HG02571 (cell line): ENCODE results near the gene UPF2.
"Not testable (repeated sequence)": the region's sequence is repeated elsewhere in the genome, so short reads cannot be mapped to it uniquely, and the experiment has no call there.

Experiments used
- ATAC-seq: cut with Tn5 transposase; IDR thresholded peaks from one replicate; pipeline ENCODE4 v1.9.1; 2021; ENCODE audit warnings: mild to moderate bottlenecking, moderate library complexity; ENCODE audit not compliant: unreplicated experiment

The UPF2 gene

DNA sequence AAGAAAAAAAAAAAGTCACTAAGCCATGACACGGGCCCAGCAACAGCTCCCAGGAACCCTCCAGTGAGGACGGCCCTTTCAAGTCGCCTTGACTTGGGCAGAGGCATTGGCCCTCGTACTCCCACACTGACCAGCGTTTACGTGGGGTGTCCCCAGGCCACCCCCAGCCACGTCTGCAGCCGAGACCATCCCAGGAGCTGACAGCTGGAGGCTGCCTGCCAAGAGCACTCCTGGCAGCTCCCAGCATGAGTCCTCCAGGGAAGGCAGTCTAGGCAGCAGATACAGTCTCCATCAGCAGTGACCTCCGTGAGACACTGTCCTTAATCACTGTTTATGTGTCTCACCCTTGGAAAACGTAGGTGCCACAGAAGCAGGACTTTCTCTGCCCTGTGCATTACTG, 133.0 kb downstream of the UPF2 start:
- no peak for ATAC-seq

DNA sequence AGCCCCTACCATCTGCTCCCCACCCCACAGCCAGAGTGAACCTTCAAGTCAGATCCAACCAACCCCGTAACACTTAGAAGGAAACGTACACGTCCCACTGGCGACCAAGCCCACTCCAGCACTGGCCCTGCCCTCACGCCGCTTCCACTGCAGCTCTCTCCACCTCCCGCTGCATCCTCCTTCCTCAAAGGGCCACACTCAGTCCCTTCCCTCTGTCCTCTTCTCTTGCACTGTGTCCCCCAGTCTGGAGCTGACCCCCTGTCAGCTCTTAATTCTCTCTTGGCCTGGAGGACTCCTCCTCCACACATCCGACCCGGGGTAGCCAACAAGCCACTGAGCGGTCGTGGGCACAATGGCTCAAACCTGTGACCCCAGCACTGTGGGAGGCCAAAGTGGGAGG, 133.6 kb downstream of the UPF2 start:
- ATAC-seq = no peak

DNA sequence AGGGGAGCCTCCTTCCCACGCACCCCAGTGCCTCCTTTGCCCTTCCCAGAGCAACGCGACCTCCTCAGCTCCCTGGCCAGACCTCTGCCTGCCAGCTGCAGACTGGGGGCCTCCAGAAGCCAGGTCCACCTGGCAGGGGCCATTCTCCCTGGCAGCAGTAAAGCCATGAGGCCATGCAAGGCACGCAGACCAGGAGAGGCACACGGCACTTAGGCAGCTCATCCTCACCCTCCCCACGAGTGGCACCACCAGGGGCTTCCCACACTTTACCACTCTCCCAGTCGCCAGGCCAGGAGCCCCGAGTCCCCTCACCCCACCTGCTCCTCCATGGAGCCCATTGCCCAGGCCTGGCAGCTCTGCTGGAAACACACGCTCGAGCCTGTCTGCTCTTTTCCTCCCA, 134.1 kb downstream of the UPF2 start:
- ATAC-seq = no peak

DNA sequence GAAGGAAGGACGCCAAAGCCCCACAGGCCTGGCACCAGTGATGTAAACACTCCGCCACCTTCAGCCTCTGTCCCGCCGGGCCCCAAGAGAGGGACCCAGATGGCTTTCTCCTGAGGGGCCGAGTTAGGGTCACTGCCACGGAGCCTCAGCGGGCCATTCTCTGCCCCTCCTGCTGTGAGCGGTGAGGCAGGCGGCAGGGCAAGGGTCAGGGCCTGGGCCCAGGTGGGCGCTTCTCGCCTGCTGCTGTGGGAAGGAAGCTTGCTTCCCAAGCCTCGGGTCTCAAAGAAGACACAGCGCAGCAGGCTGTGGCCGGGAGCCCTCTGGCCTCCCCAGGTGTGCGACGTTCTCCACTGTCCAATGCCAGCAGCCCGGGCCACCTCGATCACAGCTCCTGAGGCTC, 134.7 kb downstream of the UPF2 start:
- no peak for ATAC-seq

DNA sequence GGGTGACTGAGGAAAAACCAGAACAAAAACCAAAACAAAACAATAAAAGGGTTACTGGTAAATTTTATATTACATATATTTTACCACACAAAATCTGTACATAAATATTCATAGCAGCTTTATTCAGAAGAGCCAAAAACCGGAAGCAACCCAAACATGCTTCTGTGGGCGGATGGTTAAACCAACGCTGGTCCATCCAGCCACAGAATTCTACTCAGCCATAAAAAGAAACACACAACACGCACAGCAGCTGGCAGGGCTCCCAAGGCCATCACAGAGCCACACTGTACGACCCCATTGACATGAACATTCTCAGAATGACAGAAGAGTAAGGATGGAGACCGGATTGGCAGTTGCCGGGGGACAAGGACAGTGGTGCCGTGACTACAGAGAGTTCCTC, 135.9 kb downstream of the UPF2 start:
- no peak for ATAC-seq

DNA sequence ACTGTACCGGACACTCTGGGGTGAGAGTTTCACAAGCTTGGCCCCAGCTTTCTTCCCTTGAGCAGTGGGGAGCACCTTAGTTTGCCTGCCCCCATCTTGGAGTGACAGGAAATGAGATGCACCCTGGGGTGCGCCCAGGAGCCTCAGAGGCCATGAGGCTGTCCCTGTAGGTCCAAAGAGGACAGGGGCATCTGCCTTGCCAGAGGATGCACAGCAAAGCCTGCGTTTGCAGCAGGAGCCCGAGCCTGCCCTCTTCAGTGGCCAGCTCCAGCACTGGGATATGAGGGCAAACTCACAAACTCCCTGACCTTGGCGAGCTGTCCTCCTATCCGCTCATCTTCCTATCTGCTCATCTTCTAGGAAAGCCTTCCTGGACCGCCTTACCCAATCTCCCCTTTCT, 140.0 kb downstream of the UPF2 start:
- no peak for ATAC-seq

DNA sequence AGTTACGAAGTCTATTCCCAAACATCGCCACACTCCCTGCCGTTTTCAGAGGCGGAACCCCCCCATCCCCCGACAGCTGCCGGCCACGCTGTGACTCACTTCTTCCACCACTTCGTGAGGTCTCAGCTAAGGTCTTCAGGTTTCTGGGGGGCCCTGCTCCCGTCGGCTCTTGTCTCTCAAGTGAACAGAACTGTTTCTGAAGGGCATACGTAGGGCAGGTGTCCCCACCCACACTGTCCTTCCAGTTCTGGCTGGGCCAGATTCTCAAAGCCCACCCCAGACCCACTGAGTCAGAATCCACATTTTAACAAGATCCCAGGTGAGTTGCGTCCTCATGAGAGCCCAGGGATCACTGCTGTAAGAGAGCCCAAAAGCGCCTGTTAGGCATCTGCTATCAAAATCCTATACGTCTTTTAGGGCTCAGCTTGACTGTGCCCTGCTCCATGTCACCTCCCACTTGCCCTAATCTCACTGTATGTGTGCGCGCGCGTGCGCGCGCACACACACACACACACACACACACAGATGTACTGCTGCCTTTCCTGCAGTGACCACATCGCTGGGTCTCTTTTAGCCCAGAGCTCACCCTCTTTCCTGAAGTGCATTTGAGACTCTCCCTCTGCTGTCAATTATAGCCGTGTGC, 140.7 kb downstream of the UPF2 start:
- no peak for ATAC-seq

DNA sequence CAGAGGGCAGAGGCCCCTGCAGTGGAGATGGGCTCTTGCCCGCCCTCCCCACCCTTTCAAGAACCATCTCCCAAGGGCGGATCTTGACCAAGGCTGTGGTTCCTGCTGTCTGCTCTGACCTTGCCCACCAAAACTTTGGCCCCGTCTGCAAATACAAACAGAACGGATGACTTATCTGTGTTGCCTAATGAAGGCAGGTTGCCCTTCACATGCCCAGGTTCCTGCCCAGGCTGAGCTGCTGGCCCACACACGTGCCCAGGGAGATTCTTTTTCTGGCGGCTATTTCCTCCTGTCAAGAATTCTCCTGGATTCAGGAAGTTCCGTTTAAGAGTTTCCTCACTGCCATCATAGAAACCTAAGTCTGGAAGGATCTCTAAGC, 141.2 kb downstream of the UPF2 start:
- no peak for ATAC-seq

DNA sequence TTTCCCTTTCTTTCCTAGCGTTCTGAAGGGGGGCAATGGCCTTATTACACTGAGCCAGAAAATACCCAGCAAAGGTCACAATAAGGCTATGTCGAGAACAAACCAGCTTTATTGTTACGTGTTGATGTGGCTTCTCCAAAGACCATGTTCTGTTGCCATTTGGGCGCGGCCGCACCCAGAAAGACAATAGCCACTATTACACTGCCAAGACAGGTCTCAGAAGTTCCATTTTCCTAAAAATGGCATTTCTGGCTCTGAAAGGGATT, 141.6 kb downstream of the UPF2 start:
- ATAC-seq = no peak

DNA sequence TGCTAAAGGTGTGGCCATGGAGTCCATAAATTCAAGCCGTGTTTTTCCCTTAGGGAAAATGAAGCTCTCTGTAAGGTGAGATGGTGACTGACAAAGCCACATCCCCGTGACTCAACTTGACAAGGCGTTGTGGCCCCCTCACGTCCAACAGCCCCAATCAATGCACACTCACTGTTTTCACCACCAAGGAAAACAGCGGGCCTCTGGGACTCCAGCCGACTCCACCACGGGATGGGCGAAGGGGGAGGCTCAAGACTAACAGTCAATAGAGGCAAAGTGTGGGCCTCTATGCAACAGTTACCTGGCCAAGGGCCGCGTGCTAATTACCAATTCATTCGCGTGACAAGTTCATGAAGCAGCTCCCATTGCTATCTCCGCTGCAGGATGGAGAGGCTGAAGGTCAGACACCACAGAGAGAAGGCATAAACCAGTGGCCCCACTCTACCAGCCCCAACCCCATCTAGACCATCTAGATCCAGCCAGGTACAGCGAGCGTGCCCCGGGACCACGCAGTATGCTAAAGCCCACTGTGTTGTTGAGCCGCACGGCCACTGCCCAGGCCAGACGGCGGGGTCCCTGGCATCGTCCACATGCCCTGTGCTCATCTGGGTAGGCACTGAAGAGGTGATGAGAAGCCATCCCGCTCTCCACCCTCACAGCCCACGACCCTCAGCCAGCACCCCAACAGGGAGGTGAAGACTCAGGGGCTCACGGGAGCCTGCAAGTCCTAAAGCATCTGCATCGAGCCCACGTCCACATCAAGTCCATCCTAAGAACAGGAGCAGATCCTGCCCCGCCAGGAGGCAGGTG, 143.3 kb downstream of the UPF2 start:
- no peak for ATAC-seq

DNA sequence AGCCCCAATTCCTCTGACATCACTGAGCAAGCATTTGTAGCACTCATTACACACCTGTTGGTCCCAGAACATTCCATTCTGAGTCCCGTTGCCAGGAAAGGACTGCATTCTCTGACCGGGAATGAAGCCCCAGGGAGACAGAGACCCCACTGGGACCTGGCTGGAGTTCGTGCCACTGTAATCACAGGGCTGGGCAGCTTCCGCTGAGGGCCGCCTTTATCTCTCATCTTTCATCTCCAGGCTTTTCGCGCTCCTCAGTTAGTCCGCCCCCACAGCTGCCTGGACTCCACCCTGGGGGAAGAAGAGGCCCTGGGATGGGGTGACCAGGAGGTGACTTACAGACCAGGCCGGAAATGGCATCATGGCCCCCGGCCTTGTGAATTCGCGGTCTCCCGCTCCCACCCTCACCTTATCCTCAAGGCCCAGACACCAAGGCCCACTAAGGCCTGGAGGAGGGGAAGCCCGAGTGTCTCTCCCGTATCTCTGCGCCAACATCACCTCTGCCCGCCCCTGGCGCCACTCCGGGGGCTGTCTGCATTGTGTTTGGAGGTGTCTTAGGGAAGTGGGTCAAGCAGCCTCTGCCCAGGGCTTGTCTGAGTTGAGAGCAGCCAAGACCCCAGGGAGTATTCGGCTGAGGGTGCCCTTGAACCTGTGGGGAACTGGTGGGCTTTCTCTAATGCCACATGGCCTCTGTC, 144.1 kb downstream of the UPF2 start:
- ATAC-seq = no peak

DNA sequence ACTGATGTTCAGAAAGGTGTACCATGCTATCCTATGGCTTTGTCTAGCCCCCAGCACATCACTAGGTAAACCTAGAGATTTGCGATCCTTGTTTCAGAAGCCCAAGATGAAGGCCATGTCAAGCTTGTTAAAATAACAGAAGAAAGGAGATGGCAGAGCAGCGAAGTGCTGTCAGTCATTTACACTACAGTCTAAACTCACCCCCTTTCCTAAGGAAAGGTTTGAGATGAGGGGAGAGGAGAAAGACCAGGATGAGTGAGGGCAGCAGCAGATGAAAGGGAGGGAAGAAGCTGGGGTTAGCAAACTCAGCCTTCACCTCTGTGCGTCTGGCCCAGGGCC, 144.6 kb downstream of the UPF2 start:
- no peak for ATAC-seq

DNA sequence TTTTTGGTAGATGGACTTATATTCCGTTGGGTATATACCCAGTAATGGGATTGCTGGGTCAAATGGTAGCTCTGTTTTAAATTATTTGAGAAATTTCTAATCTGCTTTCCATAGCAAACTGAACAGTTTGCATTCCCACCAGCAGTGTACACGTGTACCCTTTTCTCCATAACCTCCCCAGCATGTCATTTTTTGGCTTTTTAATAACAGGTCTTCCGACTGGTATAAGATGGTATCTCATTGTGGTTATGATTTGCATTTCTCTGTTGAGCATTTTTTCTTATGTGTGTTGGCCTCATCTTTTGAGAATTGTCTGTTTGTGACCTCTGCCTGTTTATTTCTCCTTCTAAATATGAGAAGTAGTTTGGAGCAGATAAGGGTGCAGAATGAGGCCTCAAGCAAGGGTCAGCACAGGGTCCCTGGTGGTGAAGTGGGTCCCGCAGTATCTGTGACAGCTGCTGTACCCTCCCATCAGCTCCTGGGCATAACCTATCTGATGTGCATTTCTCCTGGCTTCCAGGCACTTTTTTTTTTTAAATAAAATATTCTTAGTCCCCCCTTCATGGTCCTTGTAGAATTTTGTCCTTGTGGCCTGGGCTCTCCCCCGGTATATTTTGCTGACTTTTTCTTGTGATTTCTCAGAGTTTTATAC, 145.9 kb downstream of the UPF2 start:
- ATAC-seq = no peak

DNA sequence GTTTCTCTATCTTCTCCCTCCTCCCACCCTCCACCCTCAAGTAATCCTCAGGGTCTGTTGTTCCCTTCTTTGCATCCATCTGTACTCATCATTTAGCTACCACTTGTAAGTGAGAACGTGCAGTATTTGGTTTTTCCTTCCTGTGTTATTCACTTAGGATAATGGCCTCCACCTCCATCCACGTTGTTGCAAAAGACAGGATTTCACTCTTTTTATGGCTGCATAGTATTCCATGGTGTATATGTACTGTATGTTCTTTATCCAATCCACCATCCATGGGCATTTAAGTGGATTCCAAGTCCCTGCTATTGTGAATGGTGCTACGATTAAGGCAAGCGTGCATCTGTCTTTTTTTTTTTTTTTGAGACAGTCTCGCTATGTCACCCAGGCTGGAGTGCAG, 147.0 kb downstream of the UPF2 start:
- ATAC-seq = no peak

DNA sequence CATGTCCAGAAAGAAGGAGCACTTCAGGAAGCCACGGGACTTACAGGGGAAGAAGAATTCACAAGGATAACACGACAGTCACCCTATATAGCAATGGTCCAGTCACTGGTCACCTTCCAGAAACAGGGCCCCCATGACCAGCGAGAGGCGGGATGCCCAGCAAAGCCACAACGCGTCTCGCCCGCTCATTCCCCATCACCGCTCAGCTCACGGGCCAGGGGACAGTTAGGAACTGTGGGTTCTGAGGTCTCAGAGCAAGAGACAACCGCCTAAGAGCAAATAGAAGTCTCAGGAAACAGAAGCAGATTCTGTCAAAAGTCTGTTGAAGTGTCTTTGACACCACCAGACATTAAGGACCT, 147.5 kb downstream of the UPF2 start:
- ATAC-seq = no peak

DNA sequence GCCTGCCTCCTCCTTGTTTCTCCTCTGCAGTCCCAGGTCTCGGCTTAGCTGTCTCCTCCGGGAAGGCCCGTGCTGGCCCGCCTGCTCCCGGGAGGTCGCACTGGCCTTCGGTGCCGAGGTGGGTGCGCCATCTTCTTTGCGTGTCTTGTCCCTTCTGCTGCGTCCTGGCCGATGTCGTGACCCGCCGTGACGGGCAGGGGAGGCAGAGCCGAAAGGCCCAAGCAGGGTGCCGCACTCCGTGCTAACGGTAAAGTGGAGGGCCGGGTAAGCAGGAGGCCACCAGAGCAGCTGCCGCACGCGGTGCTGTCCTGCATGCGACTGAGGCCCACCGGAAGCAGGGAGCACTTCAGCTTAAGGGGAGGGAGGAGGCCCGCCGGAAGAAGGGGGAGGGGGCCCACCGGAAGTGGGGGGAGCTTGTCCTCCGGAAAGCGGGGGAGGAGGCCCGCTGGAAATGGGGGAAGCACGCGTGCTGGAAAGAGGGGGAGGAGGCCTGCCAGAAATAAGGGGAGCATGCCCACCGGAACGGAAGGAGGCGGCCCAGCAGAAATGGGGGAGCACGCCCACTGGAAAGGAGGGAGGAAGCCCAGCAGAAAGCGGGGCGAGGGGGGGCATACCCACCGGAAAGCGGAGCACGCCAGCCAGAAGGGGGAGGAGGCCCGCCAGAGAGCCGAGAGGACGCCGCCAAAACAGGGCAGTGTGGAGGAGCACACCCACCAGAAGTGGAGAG, 148.1 kb downstream of the UPF2 start:
- ATAC-seq = no peak

DNA sequence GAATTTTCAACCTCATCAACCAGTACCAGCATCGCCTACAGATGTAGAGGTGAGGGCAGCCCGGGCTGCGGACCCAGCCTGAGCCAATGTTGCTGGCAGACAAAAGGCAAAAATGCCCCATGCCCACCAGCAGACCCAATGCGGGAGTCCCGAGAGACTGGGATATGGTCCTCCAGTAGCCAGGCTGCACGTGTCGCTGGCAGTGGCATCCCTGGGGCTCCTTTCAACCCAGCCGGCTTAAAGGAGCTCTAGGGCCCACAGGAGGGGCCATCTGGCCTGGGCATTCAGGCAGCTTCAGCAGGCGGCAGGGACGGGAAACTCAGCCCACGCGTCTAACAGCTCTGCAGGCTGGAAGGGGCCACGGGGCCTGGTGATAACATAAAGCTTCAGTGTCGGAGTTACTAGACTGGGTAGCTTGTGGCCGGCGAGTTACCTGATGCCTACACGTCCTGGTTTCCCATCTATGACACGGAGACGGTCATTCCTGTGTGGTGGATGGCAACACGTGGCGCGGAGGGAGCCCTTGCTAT, 148.8 kb downstream of the UPF2 start:
- no peak for ATAC-seq

DNA sequence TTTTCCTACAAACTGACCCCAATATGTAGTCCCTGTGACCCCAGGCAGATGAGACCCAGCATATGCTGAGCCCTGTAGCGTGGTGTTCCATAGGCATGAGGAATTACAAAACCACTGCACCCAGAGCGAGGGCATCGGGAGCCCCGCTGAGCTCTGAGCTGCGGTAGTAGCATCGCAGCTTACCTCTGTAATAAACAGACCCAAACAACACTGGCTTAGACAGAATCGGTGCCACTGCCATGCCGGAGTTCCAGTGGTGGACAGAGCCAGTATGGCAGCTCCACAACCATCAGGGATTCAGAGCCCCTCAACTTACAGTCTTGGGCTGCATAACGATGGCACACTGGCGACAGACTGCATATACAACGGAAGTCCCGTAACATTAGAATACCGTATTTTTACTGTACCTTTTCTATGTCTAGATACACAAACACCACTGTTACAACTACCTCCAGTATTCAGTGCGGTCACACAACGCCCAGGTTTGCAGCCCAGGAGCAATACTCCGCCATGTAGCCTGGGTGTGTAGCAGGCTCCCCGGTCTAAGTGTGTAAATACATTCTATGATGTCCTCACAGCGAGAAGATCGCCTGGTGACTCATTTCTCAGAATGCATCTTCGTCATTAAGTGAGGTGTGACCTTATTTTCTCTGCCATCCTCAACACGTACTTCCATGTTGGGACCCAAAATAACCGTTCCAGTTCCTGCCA, 150.7 kb downstream of the UPF2 start:
- no peak for ATAC-seq

DNA sequence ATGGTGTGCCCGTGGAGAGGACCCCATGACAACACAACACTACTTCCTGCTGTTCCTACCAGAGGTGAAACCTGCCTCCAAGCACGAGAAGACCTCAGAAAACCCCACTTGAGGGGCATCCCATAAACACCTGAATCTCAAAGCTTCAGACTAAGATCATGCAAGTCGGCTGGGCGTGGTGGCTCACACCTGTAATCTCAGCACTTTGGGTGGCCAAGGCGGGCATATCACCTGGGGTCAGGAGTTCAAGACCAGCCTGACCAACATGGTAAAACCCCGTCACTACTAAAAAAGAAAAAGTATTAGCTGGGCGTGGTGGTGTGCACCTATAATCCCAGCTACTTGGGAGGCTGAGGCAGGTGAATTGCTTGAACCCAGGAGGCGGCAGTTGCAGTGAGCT, 153.3 kb downstream of the UPF2 start:
- ATAC-seq = not testable (repeated sequence)

DNA sequence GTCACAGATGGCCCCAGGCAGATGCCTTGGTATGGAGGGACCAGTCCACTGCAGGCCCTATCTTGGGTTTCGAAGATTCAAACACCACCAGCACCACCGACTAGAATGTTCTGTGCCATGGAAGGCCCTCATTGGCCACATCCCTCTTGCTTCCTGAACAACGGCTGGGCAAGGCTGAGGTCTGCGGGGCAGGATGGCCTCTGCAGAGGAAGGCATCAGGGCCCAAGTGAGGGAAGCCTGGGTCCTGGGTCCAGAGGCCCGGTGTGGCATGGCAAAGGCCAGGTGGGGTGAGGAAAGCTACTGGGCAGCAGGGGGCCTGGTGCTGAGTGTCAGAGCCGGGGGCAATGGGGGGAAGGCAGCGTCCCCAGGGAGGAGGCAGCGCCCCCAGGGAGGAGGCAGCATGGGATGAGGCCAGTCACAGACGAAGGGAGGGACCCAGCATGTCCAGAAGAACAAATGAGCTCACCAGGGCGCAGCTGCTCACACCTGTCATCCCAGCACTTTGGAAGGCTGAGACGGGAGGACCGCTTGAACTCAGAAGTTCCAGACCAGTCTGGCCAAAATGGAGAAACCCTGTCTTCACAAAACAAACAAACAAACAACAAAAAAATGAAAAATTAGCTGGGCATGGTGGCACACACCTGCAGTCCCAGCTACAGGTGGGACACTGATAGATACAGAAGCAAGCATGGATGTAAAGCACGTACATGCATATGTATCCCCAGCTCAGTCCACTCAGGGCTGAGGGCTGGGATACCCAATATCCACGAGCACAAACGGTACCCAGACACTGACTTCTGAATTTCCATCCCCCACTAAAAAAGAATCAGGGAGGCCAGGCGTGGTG, 155.0 kb downstream of the UPF2 start:
- ATAC-seq = no peak
